ENCODE data around the gene PPTC7.
"Not testable (repeated sequence)": the region's sequence is repeated elsewhere in the genome, so short reads cannot be mapped to it uniquely, and the experiment has no call there.

PPTC7 gene

DNA sequence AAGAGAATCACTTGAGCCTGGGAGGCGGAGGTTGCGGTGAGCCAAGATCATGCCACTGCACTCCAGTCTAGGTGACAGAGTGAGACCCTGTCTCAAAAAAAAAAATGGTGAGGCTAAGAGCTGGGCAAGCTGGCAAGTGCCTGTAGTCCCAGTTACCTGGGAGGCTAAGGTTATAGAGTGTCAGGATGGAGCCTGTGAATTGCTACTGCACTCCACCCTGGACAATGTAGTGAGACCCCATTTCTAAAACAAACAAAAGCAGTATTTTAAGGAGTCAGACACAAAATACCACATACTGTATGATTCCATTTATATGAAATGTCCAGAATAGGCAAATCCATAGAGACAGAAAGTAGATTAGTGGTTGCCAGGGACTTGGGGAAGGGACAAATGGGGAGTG, 4.0 kb upstream of the PPTC7 start:
- H3K27ac ChIP-seq (ENCODE audit: insufficient read depth, low read depth, low read length, poor library complexity, severe bottlenecking); H3K4me1 ChIP-seq (ENCODE audit: control insufficient read depth, insufficient read depth, low read length); H3K4me3 ChIP-seq (ENCODE audit: insufficient read depth, low read depth, low read length); H3K36me3 ChIP-seq (ENCODE audit: control insufficient read depth, insufficient read depth, low read length); H3K27me3 ChIP-seq (ENCODE audit: control insufficient read depth, insufficient read depth, low read length, poor library complexity, severe bottlenecking); H3K9me3 ChIP-seq (ENCODE audit: control insufficient read depth, low read length): not testable (repeated sequence)
- 91 to 98% methylated on average over 2 of the region's 2 CpGs for WGBS, 2 experiments

DNA sequence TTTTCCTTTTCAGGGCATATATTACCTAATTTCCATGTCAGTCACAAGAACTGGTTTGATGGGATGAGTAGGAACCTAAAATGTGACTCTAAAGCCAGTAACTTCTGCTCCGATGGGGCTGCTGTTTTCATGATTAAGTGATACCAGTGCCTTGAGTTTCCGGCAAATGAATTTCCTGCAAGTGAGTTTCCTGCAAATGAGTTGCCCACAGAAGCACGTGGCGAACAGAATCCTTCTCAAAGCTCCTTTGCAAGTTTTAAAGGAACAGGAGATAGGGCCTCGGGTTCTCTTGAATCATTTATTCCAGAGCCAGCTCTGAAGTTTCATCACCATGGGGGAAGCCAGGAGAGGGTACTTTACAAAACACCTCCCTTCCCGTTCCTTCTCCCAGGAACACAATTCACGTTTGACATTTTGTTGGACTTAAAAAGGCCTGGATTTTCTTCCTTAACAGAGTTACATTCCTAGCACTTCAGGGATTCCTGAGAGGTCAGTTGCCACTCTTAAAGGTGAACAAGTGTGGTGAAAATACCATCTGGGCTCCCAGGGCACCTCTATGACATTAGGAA, 2.2 kb upstream of the PPTC7 start:
- peaks cover 7% of the 10 kb centered on the region for H3K4me1 ChIP-seq (ENCODE audit: control insufficient read depth, insufficient read depth, low read length)
- 69% methylated on average over 7 of the region's 7 CpGs for WGBS, 2 experiments
- H3K36me3 ChIP-seq (ENCODE audit: control insufficient read depth, insufficient read depth, low read length): no peaks in the 10 kb centered on the region
- no peaks in the 10 kb centered on the region for H3K9me3 ChIP-seq (ENCODE audit: control insufficient read depth, low read length)
- H3K27ac ChIP-seq (ENCODE audit: insufficient read depth, low read depth, low read length, poor library complexity, severe bottlenecking): no peak overlapping the region
- H3K27me3 ChIP-seq (ENCODE audit: control insufficient read depth, insufficient read depth, low read length, poor library complexity, severe bottlenecking): peaks cover 14% of the 10 kb centered on the region
- H3K4me3 ChIP-seq (ENCODE audit: insufficient read depth, low read depth, low read length): no peak overlapping the region

DNA sequence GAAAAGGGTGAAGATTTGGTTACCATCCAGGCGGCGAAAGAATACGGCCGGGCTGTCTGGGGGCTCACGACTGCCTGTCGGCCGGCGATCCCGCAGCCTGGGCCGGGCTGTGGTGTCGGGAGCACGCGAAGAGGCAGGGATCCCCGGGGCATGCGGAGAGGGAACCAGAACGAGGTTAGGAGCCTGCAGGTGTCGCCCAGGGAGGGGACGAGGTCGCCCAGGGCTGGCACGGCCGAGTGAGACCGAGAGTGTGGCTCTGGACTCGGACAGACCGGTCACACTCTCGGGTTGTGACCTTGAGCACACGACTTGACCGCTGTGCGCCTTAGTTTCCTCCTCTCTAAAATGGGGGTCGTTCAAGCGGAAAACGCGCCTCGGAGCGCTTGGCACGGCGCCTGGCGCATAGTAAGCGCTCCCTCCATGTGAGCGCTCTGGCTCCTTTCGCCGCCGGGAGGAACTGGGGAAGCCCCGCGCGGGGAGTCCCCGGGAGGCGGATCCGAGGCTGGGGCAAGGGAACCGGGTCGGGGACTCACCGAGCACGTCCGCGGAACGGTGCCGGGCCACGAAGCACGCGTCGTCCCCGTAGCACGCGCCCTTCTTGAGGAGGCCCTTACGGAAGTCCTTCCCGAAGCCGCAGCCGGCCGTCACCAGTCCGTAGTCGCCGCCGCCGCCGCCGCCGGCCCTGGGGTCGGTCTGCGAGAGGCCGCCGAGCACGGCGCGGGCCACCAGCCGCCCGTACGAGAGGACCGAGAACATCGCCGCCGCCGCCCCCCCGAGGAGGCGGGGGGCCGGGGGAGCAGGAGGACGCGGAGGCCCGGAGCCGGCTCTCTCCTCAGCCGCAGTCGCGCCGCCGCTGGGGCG, 612 bp downstream of the PPTC7 start:
- Histone ChIP-seq H3K4me1 (ENCODE audit: control insufficient read depth, insufficient read depth, low read length) (peaks cover 7% of the 10 kb centered on the region), H3K27me3 (ENCODE audit: control insufficient read depth, insufficient read depth, low read length, poor library complexity, severe bottlenecking) (peaks cover 14% of the 10 kb centered on the region), H3K36me3 (ENCODE audit: control insufficient read depth, insufficient read depth, low read length) (no peaks in the 10 kb centered on the region), H3K9me3 (ENCODE audit: control insufficient read depth, low read length) (no peaks in the 10 kb centered on the region), H3K27ac (ENCODE audit: insufficient read depth, low read depth, low read length, poor library complexity, severe bottlenecking) (no peak overlapping the region), H3K4me3 (ENCODE audit: insufficient read depth, low read depth, low read length) (peak overlapping the region; percentile 88)
- WGBS, 2 experiments: 0 to 1% methylated on average over 104 of the region's 104 CpGs

DNA sequence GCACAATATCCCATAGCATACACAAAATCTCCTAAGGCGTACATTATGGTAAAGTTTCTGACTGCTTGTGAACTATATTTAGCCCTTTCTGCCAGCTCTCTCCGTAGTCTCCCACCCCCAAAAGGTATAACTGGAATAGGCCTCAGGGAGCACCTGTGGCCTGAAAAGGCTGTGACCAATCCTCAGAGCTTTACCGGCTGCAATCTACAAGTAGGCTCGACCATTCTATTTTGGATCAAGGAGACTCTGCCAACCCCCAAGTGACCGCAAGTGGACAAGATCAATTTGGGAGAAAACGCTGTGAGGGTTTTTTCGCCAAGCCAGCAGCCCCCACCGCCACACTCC, 1.2 kb downstream of the PPTC7 start:
- Histone ChIP-seq H3K27me3 (ENCODE audit: control insufficient read depth, insufficient read depth, low read length, poor library complexity, severe bottlenecking) (peaks cover 14% of the 10 kb centered on the region), H3K4me3 (ENCODE audit: insufficient read depth, low read depth, low read length) (peak overlapping the region; percentile 88), H3K9me3 (ENCODE audit: control insufficient read depth, low read length) (no peaks in the 10 kb centered on the region), H3K27ac (ENCODE audit: insufficient read depth, low read depth, low read length, poor library complexity, severe bottlenecking) (no peak overlapping the region), H3K36me3 (ENCODE audit: control insufficient read depth, insufficient read depth, low read length) (no peaks in the 10 kb centered on the region), H3K4me1 (ENCODE audit: control insufficient read depth, insufficient read depth, low read length) (peaks cover 7% of the 10 kb centered on the region)
- 12 to 16% methylated on average over 8 of the region's 8 CpGs for WGBS, 2 experiments

DNA sequence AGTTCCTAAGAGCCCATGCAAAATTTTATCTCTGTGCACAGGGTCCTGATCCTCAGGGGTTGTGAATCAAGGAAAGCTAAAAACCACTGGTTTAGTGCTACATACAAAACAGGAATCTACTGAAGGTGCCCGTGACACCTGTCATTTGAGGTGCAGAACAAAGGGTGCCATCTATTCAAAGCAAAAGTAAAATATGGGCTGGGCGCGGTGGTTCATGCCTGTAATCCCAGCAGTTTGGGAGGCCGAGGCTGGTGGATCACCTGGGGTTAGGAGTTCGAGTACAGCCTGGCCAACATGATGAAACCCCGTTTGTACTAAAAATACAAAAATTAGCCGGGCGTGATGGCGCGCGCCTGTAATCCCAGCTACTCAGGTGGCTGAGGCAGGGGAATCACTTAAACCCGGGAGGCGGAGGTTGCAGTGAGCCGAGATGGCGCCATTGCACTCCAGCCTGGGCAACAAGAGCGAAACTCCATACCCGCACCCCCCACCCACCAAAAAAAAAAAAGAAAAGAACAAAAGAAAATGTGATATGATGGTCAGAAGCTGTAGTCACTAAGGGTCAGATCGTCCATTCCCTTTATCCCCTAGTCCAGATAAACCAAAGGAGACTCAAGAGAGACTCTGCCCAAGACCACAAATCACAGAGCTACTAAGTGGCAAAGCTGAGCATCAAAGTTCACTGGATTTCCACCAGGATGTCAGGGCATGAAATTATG, 3.4 kb downstream of the PPTC7 start:
- Histone ChIP-seq H3K36me3 (ENCODE audit: control insufficient read depth, insufficient read depth, low read length) (no peaks in the 10 kb centered on the region), H3K27me3 (ENCODE audit: control insufficient read depth, insufficient read depth, low read length, poor library complexity, severe bottlenecking) (peaks cover 14% of the 10 kb centered on the region), H3K4me3 (ENCODE audit: insufficient read depth, low read depth, low read length) (no peak overlapping the region), H3K27ac (ENCODE audit: insufficient read depth, low read depth, low read length, poor library complexity, severe bottlenecking) (no peak overlapping the region), H3K4me1 (ENCODE audit: control insufficient read depth, insufficient read depth, low read length) (peaks cover 7% of the 10 kb centered on the region), H3K9me3 (ENCODE audit: control insufficient read depth, low read length) (no peaks in the 10 kb centered on the region)
- 94 to 95% methylated on average over 15 to 16 of the region's 18 CpGs for WGBS, 2 experiments

DNA sequence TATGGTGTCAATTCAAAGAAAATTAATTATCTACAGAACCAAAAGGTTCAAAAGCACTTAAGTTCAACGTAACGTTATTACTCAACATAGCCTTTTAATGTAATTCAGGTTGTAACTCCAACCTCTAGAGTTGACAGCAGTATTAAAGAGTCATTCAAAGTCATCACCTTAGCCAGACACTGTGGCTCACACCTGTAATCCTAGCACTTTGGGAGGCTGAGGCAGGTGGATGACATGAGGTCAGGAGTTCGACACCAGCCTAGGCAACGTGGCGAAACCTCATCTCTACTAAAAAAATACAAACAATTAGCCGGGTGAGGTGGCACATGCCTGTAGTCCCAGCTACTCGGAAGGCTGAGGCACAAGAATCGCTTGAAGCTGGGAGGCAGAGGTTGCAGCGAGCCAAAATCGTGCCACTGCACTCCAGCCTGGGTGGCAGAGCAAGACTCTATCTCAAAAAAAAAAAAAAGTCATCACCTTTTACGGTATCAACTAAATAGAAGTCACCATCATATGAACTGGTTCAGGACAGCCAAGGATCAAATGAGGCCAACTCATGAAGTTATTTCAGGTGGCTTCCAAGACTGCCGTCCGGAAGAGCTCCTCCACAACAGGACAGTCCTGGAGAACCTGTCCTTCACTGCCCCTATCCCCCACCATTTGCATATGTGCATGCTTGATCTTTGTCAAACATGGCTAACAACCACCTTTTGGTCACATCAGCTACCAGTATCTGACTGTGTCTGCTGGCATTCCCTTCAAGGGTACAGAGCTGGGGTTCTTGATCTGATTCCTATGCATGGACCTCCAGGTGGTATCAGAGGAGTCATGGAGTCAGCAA, 4.2 kb downstream of the PPTC7 start:
- Histone ChIP-seq H3K4me1 (ENCODE audit: control insufficient read depth, insufficient read depth, low read length) (peaks cover 7% of the 10 kb centered on the region), H3K4me3 (ENCODE audit: insufficient read depth, low read depth, low read length) (no peak overlapping the region), H3K27ac (ENCODE audit: insufficient read depth, low read depth, low read length, poor library complexity, severe bottlenecking) (no peak overlapping the region), H3K9me3 (ENCODE audit: control insufficient read depth, low read length) (no peaks in the 10 kb centered on the region), H3K27me3 (ENCODE audit: control insufficient read depth, insufficient read depth, low read length, poor library complexity, severe bottlenecking) (peaks cover 14% of the 10 kb centered on the region), H3K36me3 (ENCODE audit: control insufficient read depth, insufficient read depth, low read length) (no peaks in the 10 kb centered on the region)
- WGBS, 2 experiments: 87 to 88% methylated on average over 13 of the region's 13 CpGs

DNA sequence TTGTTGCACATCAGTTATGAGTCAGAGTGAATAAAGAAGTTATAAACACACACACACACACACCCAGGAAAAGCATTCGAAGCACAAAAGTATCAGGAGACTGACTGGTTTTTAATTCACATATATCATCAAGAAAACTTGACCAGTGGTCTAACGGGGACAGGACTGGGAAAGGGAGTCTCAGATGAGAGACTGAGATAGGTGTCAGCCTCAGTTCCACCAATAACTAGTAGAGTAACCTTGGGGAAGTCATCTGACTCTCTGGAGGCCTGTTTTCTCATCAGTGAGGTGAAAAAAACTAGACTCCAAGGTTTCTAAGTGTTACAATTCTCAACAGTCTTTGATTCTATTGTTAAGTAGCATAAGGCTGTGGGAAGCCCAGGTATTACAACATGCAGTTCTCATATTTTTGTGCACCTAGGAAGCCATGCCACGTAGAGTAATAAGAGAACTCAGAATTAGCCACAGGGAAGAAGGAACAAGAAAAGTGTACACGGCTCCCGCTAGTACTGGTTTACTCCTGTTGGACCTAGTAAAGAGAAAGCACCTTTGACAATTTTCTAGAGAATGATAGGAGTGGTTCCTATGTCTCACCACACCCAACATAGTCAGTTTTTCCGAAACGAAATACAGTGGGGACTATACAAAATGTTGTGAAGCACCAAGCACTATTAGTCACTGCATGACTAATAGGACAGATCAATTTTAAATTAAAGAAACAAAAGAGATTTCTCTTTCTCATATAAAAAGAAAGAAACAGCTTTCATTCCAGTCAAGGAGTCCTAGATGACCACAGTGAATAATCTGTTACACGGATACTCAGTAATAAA, 5.0 kb downstream of the PPTC7 start:
- Histone ChIP-seq H3K27me3 (ENCODE audit: control insufficient read depth, insufficient read depth, low read length, poor library complexity, severe bottlenecking) (peaks cover 14% of the 10 kb centered on the region), H3K4me3 (ENCODE audit: insufficient read depth, low read depth, low read length) (no peak overlapping the region), H3K9me3 (ENCODE audit: control insufficient read depth, low read length) (peaks cover 1% of the 10 kb centered on the region), H3K36me3 (ENCODE audit: control insufficient read depth, insufficient read depth, low read length) (no peaks in the 10 kb centered on the region), H3K27ac (ENCODE audit: insufficient read depth, low read depth, low read length, poor library complexity, severe bottlenecking) (no peak overlapping the region), H3K4me1 (ENCODE audit: control insufficient read depth, insufficient read depth, low read length) (peaks cover 7% of the 10 kb centered on the region)
- WGBS, 2 experiments: 87 to 89% methylated on average over 7 to 8 of the region's 8 CpGs

DNA sequence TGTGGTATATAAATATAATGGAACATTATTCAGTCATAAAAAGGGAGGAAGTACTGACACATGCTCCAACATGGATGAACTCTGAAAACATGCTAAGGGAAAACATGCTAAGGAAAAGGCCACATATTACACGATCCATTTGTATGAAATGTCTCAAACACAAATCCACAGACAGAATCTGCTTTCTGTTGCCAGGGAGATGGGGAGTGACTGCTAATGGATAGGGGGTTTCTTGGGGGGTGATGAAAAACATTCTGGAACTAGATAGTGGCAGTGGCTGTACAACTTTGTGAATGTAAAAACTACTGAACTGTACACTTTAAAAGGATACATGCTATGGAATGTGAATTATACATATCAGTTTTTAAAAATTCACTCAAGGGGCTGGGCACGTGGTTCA, 6.6 kb downstream of the PPTC7 start:
- H3K4me1 ChIP-seq (ENCODE audit: control insufficient read depth, insufficient read depth, low read length): peaks cover 2% of the 10 kb centered on the region
- WGBS, 2 experiments: 96 to 100% methylated on average over 1 to 2 of the region's 2 CpGs

DNA sequence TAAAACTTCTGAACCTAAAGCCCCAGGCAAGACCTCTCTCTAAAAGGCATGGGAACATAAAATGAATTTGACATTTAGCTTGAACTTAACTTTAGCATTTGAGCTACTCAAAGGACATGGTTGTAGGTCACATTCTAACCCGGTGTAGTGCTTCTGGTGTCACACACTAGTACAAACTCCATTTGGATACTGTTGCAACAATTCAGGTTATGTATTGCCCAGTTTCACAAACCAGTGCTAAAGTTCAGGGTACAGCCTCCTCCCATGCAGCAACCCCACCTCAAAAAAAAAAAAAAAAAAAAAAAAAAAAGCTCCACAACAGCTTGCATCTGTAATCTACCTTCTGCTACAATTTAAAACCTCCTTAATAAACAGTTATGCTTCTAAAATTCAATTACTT, 7.8 kb downstream of the PPTC7 start:
- no peaks in the 10 kb centered on the region for H3K27me3 ChIP-seq (ENCODE audit: control insufficient read depth, insufficient read depth, low read length, poor library complexity, severe bottlenecking)
- no peak overlapping the region for H3K4me3 ChIP-seq (ENCODE audit: insufficient read depth, low read depth, low read length)
- no peaks in the 10 kb centered on the region for H3K4me1 ChIP-seq (ENCODE audit: control insufficient read depth, insufficient read depth, low read length)
- 83 to 88% methylated on average over 1 of the region's 1 CpG for WGBS, 2 experiments
- H3K36me3 ChIP-seq (ENCODE audit: control insufficient read depth, insufficient read depth, low read length): no peaks in the 10 kb centered on the region
- peaks cover 5% of the 10 kb centered on the region for H3K9me3 ChIP-seq (ENCODE audit: control insufficient read depth, low read length)
- H3K27ac ChIP-seq (ENCODE audit: insufficient read depth, low read depth, low read length, poor library complexity, severe bottlenecking): no peak overlapping the region

More for the DNA sequence above, 6.6 kb downstream of the PPTC7 start:
- H3K36me3 ChIP-seq (ENCODE audit: control insufficient read depth, insufficient read depth, low read length): no peaks in the 10 kb centered on the region
- H3K27ac ChIP-seq (ENCODE audit: insufficient read depth, low read depth, low read length, poor library complexity, severe bottlenecking): no peak overlapping the region
- no peak overlapping the region for H3K4me3 ChIP-seq (ENCODE audit: insufficient read depth, low read depth, low read length)
- peaks cover 2% of the 10 kb centered on the region for H3K27me3 ChIP-seq (ENCODE audit: control insufficient read depth, insufficient read depth, low read length, poor library complexity, severe bottlenecking)
- peaks cover 4% of the 10 kb centered on the region for H3K9me3 ChIP-seq (ENCODE audit: control insufficient read depth, low read length)
